H1 (cell line): ENCODE results near the gene CANT1. TPM values are rescaled to one million over a fixed set of nuclear protein-coding genes. Genes with fewer than 3 reads are reported as not detected.

Experiments
- CTCF ChIA-PET: fragments of 300-600 bp; sonication (Branson Sonifier 250); formaldehyde crosslinking; loops from one replicate; lab custom pipeline; 2021; ENCODE audit not compliant: partially characterized antibody; lab: Charles Lee
- POLR2A ChIA-PET: fragments of 300-600 bp; sonication (Branson Sonifier 250); formaldehyde crosslinking; loops from one replicate; lab custom pipeline; 2021; ENCODE audit warnings: inconsistent platforms; ENCODE audit not compliant: partially characterized antibody; lab: Charles Lee
- DNase-seq, 2 experiments: peaks; one replicate each; pipeline versions ENCODE4 v3.0.0 to v3.0.0-alpha.2; 2010 to 2022; ENCODE audit warnings: low spot score in 2 of 2, low read depth in 1 of 2, mixed read lengths in 1 of 2
- FAIRE-seq: peaks from 2 replicates; lab custom pipeline; 2011; peaks lifted over from hg19 to GRCh38; lab: Jason Lieb, UNC
- H2AFZ ChIP-seq: 2 replicates; pipeline ENCODE4 v1.8.1; 2012; ENCODE audit warnings: low read length, inconsistent platforms
- H2AK5ac ChIP-seq: 2 replicates; pipeline ENCODE4 v1.6.1; 2013; ENCODE audit warnings: low read depth, low read length
- H2BK120ac ChIP-seq: replicated peaks from 2 replicates; pipeline ENCODE3; 2013; ENCODE audit warnings: low read depth, low read length, inconsistent platforms
- H2BK12ac ChIP-seq: 2 replicates; pipeline ENCODE4 v1.6.1; 2013; ENCODE audit warnings: low read depth, low read length
- H2BK15ac ChIP-seq: 2 replicates; pipeline ENCODE4 v1.6.1; 2013; ENCODE audit warnings: low read length
- H2BK20ac ChIP-seq: 2 replicates; pipeline ENCODE4 v1.6.1; 2013; ENCODE audit warnings: low read length
- H2BK5ac ChIP-seq: 2 replicates; pipeline ENCODE4 v1.6.1; 2013; ENCODE audit warnings: low read depth, low read length
- H3K14ac ChIP-seq: 2 replicates; pipeline ENCODE4 v1.6.1; 2013; ENCODE audit warnings: inconsistent platforms; ENCODE audit not compliant: insufficient read length
- H3K18ac ChIP-seq: 2 replicates; pipeline ENCODE4 v1.6.1; 2013; ENCODE audit warnings: low read length; ENCODE audit errors: extremely low read depth
- H3K23ac ChIP-seq: 2 replicates; pipeline ENCODE4 v1.6.1; 2013; ENCODE audit warnings: inconsistent platforms; ENCODE audit not compliant: insufficient read length
- H3K23me2 ChIP-seq: 2 replicates; pipeline ENCODE4 v1.6.1; 2013; ENCODE audit warnings: low read depth, low read length
- H3K27ac ChIP-seq: 2 replicates; pipeline ENCODE4 v1.6.1; 2011; ENCODE audit warnings: low read depth, low read length, inconsistent platforms
- H3K27me3 ChIP-seq, 4 experiments: replicated peaks in 1 of 4; 1 replicate in 1 of 4; 2 replicates in 3 of 4; pipeline versions ENCODE4 v1.6.1 to v1.8.1; 2011 to 2013; ENCODE audit warnings: low read length in 3 of 4, mild to moderate bottlenecking in 3 of 4, inconsistent platforms in 2 of 4, mixed read lengths in 2 of 4, moderate library complexity in 1 of 4; ENCODE audit not compliant: control insufficient read depth in 3 of 4, insufficient read depth in 3 of 4; ENCODE audit errors: extremely low read depth in 1 of 4
- H3K36me3 ChIP-seq, 4 experiments: 2 replicates each; pipeline versions ENCODE4 v1.6.1 to v1.8.1; 2011 to 2013; ENCODE audit warnings: mild to moderate bottlenecking in 4 of 4, low read length in 3 of 4, moderate library complexity in 2 of 4, control low read depth in 1 of 4, inconsistent platforms in 1 of 4; ENCODE audit not compliant: insufficient read depth in 4 of 4, control insufficient read depth in 2 of 4
- H3K4ac ChIP-seq: replicated peaks from 2 replicates; pipeline ENCODE3; 2013; ENCODE audit warnings: low read length, low read depth, mixed read lengths, inconsistent platforms; ENCODE audit not compliant: insufficient read length
- H3K4me1 ChIP-seq, 4 experiments: replicated peaks in 1 of 4; 1 replicate in 1 of 4; 2 replicates in 3 of 4; pipeline versions ENCODE4 v1.6.1 to v1.8.1; 2011 to 2013; ENCODE audit warnings: low read length in 3 of 4, inconsistent platforms in 2 of 4, mixed read lengths in 1 of 4; ENCODE audit not compliant: insufficient read depth in 4 of 4, control insufficient read depth in 3 of 4
- H3K4me2 ChIP-seq, 2 experiments: 2 replicates each; pipeline versions ENCODE4 v1.6.1 to v1.8.1; 2011 to 2013; ENCODE audit warnings: low read depth in 2 of 2, low read length in 2 of 2, control low read depth in 1 of 2, inconsistent platforms in 1 of 2, mild to moderate bottlenecking in 1 of 2; ENCODE audit not compliant: insufficient read depth in 1 of 2
- H3K4me3 ChIP-seq, 4 experiments: fragments of 200-600, 300-600 bp in 1 of 4; sonication (generic), shearing (Covaris generic), sonication (Bioruptor Twin) in 1 of 4; 2 replicates each; pipeline versions ENCODE4 v1.5.1 to v1.8.1; 2011 to 2016; ENCODE audit warnings: low read length in 4 of 4, low read depth in 3 of 4, control low read depth in 2 of 4, inconsistent platforms in 2 of 4, mild to moderate bottlenecking in 2 of 4, mixed read lengths in 1 of 4, moderate library complexity in 1 of 4; ENCODE audit not compliant: insufficient read depth in 2 of 4; ENCODE audit errors: extremely low read depth in 1 of 4
- H3K56ac ChIP-seq: replicated peaks from 2 replicates; pipeline ENCODE3; 2013; ENCODE audit warnings: low read depth, mild to moderate bottlenecking, mixed read lengths, low read length, inconsistent platforms; ENCODE audit not compliant: insufficient read length
- H3K79me1 ChIP-seq: 2 replicates; pipeline ENCODE4 v1.6.1; 2013; ENCODE audit warnings: low read depth, low read length, control low read depth
- H3K79me2 ChIP-seq, 2 experiments: 2 replicates each; pipeline versions ENCODE4 v1.6.1 to v1.8.1; 2012 to 2013; ENCODE audit warnings: low read length in 2 of 2, mild to moderate bottlenecking in 2 of 2, inconsistent platforms in 1 of 2; ENCODE audit not compliant: insufficient read depth in 2 of 2, control insufficient read depth in 1 of 2
- H3K9ac ChIP-seq, 4 experiments: replicated peaks in 1 of 4; 1 replicate in 1 of 4; 2 replicates in 3 of 4; pipeline versions ENCODE4 v1.6.1 to v1.8.1; 2011 to 2013; ENCODE audit warnings: low read depth in 3 of 4, low read length in 3 of 4, control low read depth in 2 of 4, mild to moderate bottlenecking in 2 of 4, moderate library complexity in 2 of 4, inconsistent platforms in 1 of 4; ENCODE audit errors: extremely low read depth in 1 of 4
- H3K9me3 ChIP-seq, 2 experiments: 2 replicates each; pipeline versions ENCODE4 v1.6.1 to v1.8.1; 2012 to 2013; ENCODE audit warnings: mild to moderate bottlenecking in 2 of 2, moderate library complexity in 2 of 2, control low read depth in 1 of 2, inconsistent platforms in 1 of 2, low read depth in 1 of 2, low read length in 1 of 2, mixed read lengths in 1 of 2; ENCODE audit not compliant: insufficient read depth in 2 of 2
- H4K20me1 ChIP-seq, 2 experiments: replicated peaks in 1 of 2; 2 replicates each; pipeline versions ENCODE3 to v1.8.1; 2011 to 2013; ENCODE audit warnings: inconsistent platforms in 2 of 2, low read length in 2 of 2, mild to moderate bottlenecking in 1 of 2; ENCODE audit not compliant: insufficient read depth in 2 of 2, control insufficient read depth in 1 of 2
- H4K5ac ChIP-seq: 2 replicates; pipeline ENCODE4 v1.6.1; 2013; ENCODE audit warnings: low read length, low read depth, mixed read lengths, inconsistent platforms; ENCODE audit not compliant: insufficient read length
- H4K8ac ChIP-seq: 2 replicates; pipeline ENCODE4 v1.8.0; 2013; ENCODE audit warnings: mild to moderate bottlenecking, moderate library complexity, low read length, inconsistent platforms; ENCODE audit not compliant: insufficient read depth; ENCODE audit errors: extremely low read depth
- H4K91ac ChIP-seq: replicated peaks from 2 replicates; pipeline ENCODE3; 2013; ENCODE audit warnings: low read length, mixed read lengths, inconsistent platforms; ENCODE audit not compliant: insufficient read length
- PHF8 ChIP-seq: fragments of 200-600 bp; sonication (generic); conservative IDR thresholded peaks from 2 replicates; pipeline ENCODE4 v1.7.1; 2012; ENCODE audit warnings: low read depth, mild to moderate bottlenecking, inconsistent platforms, low read length, moderate library complexity
- RFX5 ChIP-seq: IDR thresholded peaks from 2 replicates; pipeline ENCODE4 v1.6.1; 2011; ENCODE audit warnings: low read depth, low read length, improper control_type of control experiment, borderline replicate concordance
- RXRA ChIP-seq: IDR thresholded peaks from 2 replicates; pipeline ENCODE4 v1.6.1; 2011; ENCODE audit warnings: low read depth, mild to moderate bottlenecking, low read length, moderate library complexity; ENCODE audit not compliant: insufficient read depth
- SIN3A ChIP-seq, 2 experiments: IDR thresholded peaks in 1 of 2; conservative IDR thresholded peaks in 1 of 2; 2 replicates each; pipeline ENCODE4 v1.6.1; 2011 to 2012; ENCODE audit warnings: low read length in 2 of 2, improper control_type of control experiment in 1 of 2, low read depth in 1 of 2, mild to moderate bottlenecking in 1 of 2
- SIRT6 ChIP-seq: IDR thresholded peaks from one replicate; pipeline ENCODE4 v1.7.1; 2012; ENCODE audit warnings: low read length, inconsistent platforms
- SIX5 ChIP-seq: IDR thresholded peaks from 2 replicates; pipeline ENCODE4 v1.6.1; 2011; ENCODE audit warnings: mild to moderate bottlenecking, low read depth, low read length
- SP1 ChIP-seq: IDR thresholded peaks from 2 replicates; pipeline ENCODE4 v1.6.1; 2011; ENCODE audit warnings: low read depth, low read length
- TCF12 ChIP-seq: IDR thresholded peaks from 2 replicates; pipeline ENCODE4 v1.6.1; 2011; ENCODE audit warnings: low read depth, mild to moderate bottlenecking, low read length
- WGBS, 2 experiments: shearing (Covaris generic) in 1 of 2; methylation state at CpG; one replicate each; pipeline versions ENCODE4 v1.1.6 to v1.1.7; 2013 to 2015; ENCODE audit warnings: low lambda C conversion rate in 2 of 2, mixed read lengths in 2 of 2, inconsistent platforms in 1 of 2, low coverage in 1 of 2, missing lambda C conversion rate in 1 of 2; ENCODE audit not compliant: insufficient replicate concordance in 2 of 2, insufficient coverage in 1 of 2, insufficient read length in 1 of 2; ENCODE audit errors: extremely low coverage in 1 of 2, missing lambda C conversion rate in 1 of 2; 5-methylcytosine and 5-hydroxymethylcytosine counted together
- polyA plus RNA-seq, 7 experiments: library from polyadenylated mRNA; depleted of rRNA in 3 of 7; stranded (reverse) in 5 of 7; unstranded in 2 of 7; fragments of >200 nt in 5 of 7; fragments of 200-250 nt in 2 of 7; gene quantifications; 1 replicate in 5 of 7; 2 replicates in 1 of 7; 4 replicates in 1 of 7; pipeline versions ENCODE4 v1.2.1 to v1.2.3, GENCODE V29; 2011 to 2013; ENCODE audit warnings: missing spikeins in 2 of 7, mixed read lengths in 2 of 7
- total RNA-seq: library from RNA; stranded (reverse); fragmentation: NEBNext Ultra II Directional; extraction: Animal tissue kit (Norgen Biotek cat#: 25700); gene quantifications from 2 replicates; pipeline ENCODE4 v1.2.1, GENCODE V29; 2021

Gene CANT1
- total and polyA plus RNA-seq, 2 of the 8 experiments (the other 6 are each of a cell fraction or from before 2014, with no cell fraction given), result 23.0 to 32.6 TPM

DNA sequence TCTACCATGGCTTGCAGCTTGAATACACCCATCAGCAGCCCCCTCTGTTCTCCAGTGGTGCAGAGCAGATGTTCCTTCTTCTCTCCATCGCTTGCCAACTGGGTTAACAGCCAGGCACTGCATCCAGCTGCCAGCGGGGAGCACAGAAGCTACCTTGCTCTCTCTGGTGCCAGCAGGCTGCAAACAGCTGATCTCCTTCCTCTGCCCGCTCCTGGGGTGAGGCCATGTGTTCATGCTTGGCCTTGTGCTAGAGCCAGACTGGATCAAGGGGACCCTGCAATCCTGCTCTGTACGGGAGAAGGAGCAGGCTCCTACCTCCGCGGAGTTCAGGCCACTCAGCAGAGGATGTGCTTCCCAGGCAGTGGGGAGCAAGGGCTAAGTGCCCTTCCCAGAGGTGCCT lies 41.0 kb upstream of the CANT1 start:
- Histone ChIP-seq H3K79me1 (no peaks in the 10 kb centered on the region), H3K36me3 (no peaks in the 10 kb centered on the region), H3K23ac (no peak overlapping the region), H3K4me3 (no peak overlapping the region), H3K9me3 (peaks cover 0 to 8% of the 10 kb centered on the region in 2 experiments; a peak in 3 of 4 replicates), H3K9ac (no peak overlapping the region), H2BK12ac (no peak overlapping the region), H3K18ac (no peak overlapping the region), H3K56ac (no peak overlapping the region), H3K79me2 (no peaks in the 10 kb centered on the region), H3K4me2 (no peak overlapping the region), H2BK120ac (no peak overlapping the region), H2BK20ac (no peak overlapping the region), H3K23me2 (no peaks in the 10 kb centered on the region), H2BK15ac (no peak overlapping the region), H3K14ac (no peak overlapping the region), H2BK5ac (no peak overlapping the region), H3K4me1 (no peaks in the 10 kb centered on the region), H3K27me3 (peaks cover 0 to 2% (median 0%) of the 10 kb centered on the region in 4 experiments; a peak in 4 of 7 replicates), H4K5ac (no peak overlapping the region), H2AK5ac (no peak overlapping the region), H4K91ac (no peak overlapping the region), H2AFZ (no peak overlapping the region), H4K20me1 (no peaks in the 10 kb centered on the region), H4K8ac (no peak overlapping the region), H3K27ac (no peak overlapping the region), H3K4ac (no peak overlapping the region)
- TF ChIP-seq RFX5 (no peak), SIN3A (conservative IDR thresholded peaks at IDR 0.05 in 1 of 2, IDR thresholded peaks at IDR 0.05 in 1 of 2; ENCODE audit: low read depth in 1 of 2, low read length in 2 of 2) (no peak), TCF12 (no peak), SIX5 (no peak), SIRT6 (no peak), SP1 (no peak), PHF8 (no peak), RXRA (no peak)
- ChIA-PET CTCF (interaction anchor here (0.7 to 2.6 kb wide), 5 partner anchors 8 to 341 kb away, joined by 3 to 9 read pairs (median 3); no protein-coding TSS in a partner anchor), POLR2A (interaction anchor here (1.0 to 1.9 kb wide), 2 partner anchors 14 to 653 kb away, joined by 4 read pairs; no protein-coding TSS in a partner anchor)
- 92% methylated on average over 6 of the region's 6 CpGs; no CpG with 5 or more reads in 1 of the 2 experiments for WGBS, 2 experiments
- FAIRE-seq (no peak), DNase-seq (no peak)
